Activated CD4-positive, alpha-beta memory T cell treated with anti-CD3 and anti-CD28 coated beads for 36 hours (primary cell): ENCODE results near the gene ELFN2. TPM values are rescaled to one million over a fixed set of nuclear protein-coding genes. Genes with fewer than 3 reads are reported as not detected.

Source experiments
- CTCF ChIA-PET: fragments of 350-600 bp; sonication (Branson Sonifier 250); formaldehyde crosslinking; loops from one replicate; lab custom pipeline; 2021; ENCODE audit warnings: antibody characterized with exemption, inconsistent platforms; lab: Charles Lee
- POLR2A ChIA-PET: fragments of 350-600 bp; sonication (Branson Sonifier 250); formaldehyde crosslinking; loops from one replicate; lab custom pipeline; 2021; ENCODE audit warnings: antibody characterized with exemption; lab: Charles Lee
- DNase-seq: peaks from one replicate; pipeline ENCODE4 v3.0.0-alpha.2; 2020
- H3K27ac Mint-ChIP-seq: one replicate; pipeline ENCODE4 v1.8.0; 2021; ENCODE audit warnings: mixed read lengths
- H3K27me3 Mint-ChIP-seq: one replicate; pipeline ENCODE4 v1.8.0; 2021; ENCODE audit warnings: mixed read lengths
- H3K36me3 Mint-ChIP-seq: one replicate; pipeline ENCODE4 v1.8.0; 2021; ENCODE audit warnings: mixed read lengths
- H3K4me1 Mint-ChIP-seq: one replicate; pipeline ENCODE4 v1.8.0; 2021; ENCODE audit warnings: low read depth, mixed read lengths
- H3K4me3 Mint-ChIP-seq: one replicate; pipeline ENCODE4 v1.8.0; 2021; ENCODE audit warnings: mild to moderate bottlenecking, mixed read lengths
- H3K9me3 Mint-ChIP-seq: one replicate; pipeline ENCODE4 v1.8.0; 2021; ENCODE audit warnings: mixed read lengths
- intact Hi-C: fragments of 100-400 bp; cut with micrococcal nuclease; formaldehyde crosslinking; loops from one replicate; pipeline ENCODE4 v1.15.1; 2023
- total RNA-seq, 2 experiments: library from RNA; stranded (reverse); gene quantifications; one replicate each; pipeline ENCODE4 v1.2.3, GENCODE V29; 2021

ELFN2 gene
- total RNA-seq, 2 experiments from 2014 or later: 0.39 to 0.57 TPM

- Mint-ChIP-seq H3K9me3 (no peaks in the 10 kb centered on the region), H3K27ac (no peak overlapping the region), H3K27me3 (no peaks in the 10 kb centered on the region), H3K4me3 (no peak overlapping the region), H3K4me1 (peaks cover 9% of the 10 kb centered on the region), H3K36me3 (peaks cover 17% of the 10 kb centered on the region)
- ChIA-PET POLR2A (no interaction called here), CTCF (interaction anchor here (1.3 kb wide), 1 partner anchor 8 kb away, joined by 3 read pairs; no protein-coding TSS in a partner anchor)
- intact Hi-C loops: no loop called here
- no peak for DNase-seq
These were observed 36.9 kb upstream of the ELFN2 start for GRCh38 chr22:37464181-37464580.

DNA sequence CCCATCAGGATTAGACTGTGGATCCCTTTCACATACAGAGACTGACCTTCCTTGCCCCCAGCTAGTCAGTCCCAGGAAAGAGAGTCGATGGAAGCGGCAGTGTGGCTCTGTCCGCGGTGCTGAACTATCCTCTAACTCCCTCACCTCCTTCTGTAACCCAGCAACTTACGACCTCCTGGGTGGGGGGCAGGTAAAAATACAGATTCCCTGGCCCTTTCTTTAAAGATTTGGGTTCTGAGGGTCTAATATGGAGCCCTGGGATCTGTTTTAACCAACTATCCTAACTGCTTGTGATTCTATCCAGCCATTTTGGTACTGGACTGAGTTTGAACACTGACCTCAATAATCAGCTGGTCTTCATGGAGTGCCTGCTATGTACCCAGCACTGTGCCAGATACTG lies 35.7 kb upstream of the ELFN2 start:
- H3K4me1 Mint-ChIP-seq: peaks cover 9% of the 10 kb centered on the region

DNA sequence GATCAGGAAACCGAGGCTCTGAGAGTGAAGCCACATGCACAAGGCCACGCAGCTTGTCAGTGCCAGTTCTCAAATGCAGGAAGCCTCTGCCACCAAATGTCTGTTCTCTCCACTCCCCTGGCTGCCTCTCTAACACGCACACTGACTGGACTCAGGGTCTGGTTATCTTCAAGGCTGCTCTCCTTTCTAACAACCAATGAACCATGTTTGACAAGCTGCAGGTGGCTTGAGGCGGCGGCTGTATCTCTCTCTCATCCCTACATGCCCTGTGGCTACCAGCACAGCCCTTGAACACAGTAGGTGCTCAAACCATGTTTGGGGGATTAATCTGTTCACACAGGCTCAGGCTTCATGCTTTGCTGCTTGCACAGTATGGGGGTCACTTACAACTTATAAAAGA lies 35.2 kb upstream of the ELFN2 start:
- H3K36me3 Mint-ChIP-seq: peaks cover 17% of the 10 kb centered on the region
- ChIA-PET CTCF (no interaction called here), POLR2A (no interaction called here)
- H3K27me3 Mint-ChIP-seq: no peaks in the 10 kb centered on the region
- no peak overlapping the region for H3K27ac Mint-ChIP-seq
- no peaks in the 10 kb centered on the region for H3K9me3 Mint-ChIP-seq
- no peak for DNase-seq
- peaks cover 9% of the 10 kb centered on the region for H3K4me1 Mint-ChIP-seq
- H3K4me3 Mint-ChIP-seq: no peak overlapping the region
- intact Hi-C loops: no loop called here

More for the DNA sequence above, 35.7 kb upstream of the ELFN2 start:
- no peaks in the 10 kb centered on the region for H3K9me3 Mint-ChIP-seq
- no peaks in the 10 kb centered on the region for H3K27me3 Mint-ChIP-seq
- CTCF ChIA-PET: no interaction called here
- peaks cover 17% of the 10 kb centered on the region for H3K36me3 Mint-ChIP-seq
- H3K4me3 Mint-ChIP-seq: no peak overlapping the region
- POLR2A ChIA-PET: no interaction called here
- peak; percentile 22 for DNase-seq
- intact Hi-C loops: no loop called here
- no peak overlapping the region for H3K27ac Mint-ChIP-seq

GRCh38 chr22:37461961-37462360 lies 34.7 kb upstream of the ELFN2 start:
- CTCF ChIA-PET: no interaction called here
- POLR2A ChIA-PET: no interaction called here
- Mint-ChIP-seq H3K4me1 (peaks cover 9% of the 10 kb centered on the region), H3K27me3 (no peaks in the 10 kb centered on the region), H3K9me3 (no peaks in the 10 kb centered on the region), H3K27ac (no peak overlapping the region), H3K4me3 (no peak overlapping the region), H3K36me3 (peaks cover 17% of the 10 kb centered on the region)
- DNase-seq: no peak
- intact Hi-C loops: no loop called here

DNA sequence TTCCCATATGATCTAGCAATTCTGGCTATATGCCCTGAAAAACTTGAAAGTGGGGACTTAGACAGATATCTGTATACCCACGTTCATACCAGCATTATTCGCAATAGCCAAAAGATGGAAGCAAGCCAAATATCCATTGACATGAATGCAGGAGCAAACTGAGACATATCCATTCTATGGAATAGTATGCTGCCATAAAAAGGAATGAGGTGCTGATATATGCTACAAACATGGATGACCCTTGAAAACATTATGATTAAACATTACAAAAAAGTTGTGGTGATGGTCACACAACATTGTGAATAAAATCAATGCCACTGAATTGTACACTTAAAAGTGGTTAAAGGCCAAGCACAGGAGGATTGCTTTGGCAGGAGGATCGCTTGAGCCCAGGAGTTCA lies 33.4 kb upstream of the ELFN2 start:
- Mint-ChIP-seq H3K4me1 (peaks cover 9% of the 10 kb centered on the region), H3K9me3 (no peaks in the 10 kb centered on the region), H3K4me3 (no peak overlapping the region), H3K36me3 (peaks cover 15% of the 10 kb centered on the region), H3K27me3 (no peaks in the 10 kb centered on the region), H3K27ac (no peak overlapping the region)
- intact Hi-C loops: no loop called here
- CTCF ChIA-PET: interaction anchor here (0.7 kb wide), 2 partner anchors 14 to 37 kb away, joined by 4 to 6 read pairs; no protein-coding TSS in a partner anchor
- POLR2A ChIA-PET: interaction anchor here (0.7 kb wide), 1 partner anchor 174 kb away, joined by 3 read pairs; no protein-coding TSS in a partner anchor
- DNase-seq: no peak

DNA sequence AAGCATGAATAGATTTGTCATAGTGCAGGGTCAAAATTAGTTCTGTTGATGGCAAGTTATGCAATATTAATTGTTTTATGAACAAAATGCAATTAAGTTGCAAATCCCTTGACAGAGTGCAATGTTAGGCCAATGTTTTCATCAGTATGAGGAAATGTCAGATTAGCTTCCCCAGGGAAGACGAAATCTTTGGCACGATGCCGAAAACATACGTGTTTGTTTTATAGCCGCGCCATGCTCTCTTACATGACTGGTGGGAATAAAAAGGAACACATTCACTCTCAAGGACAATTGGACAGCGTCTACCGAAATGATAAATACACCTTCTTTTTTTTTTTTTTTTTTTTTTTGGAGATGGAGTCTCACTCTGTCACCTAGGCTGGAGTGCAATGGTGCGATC lies 31.9 kb upstream of the ELFN2 start:
- H3K4me1 Mint-ChIP-seq: peaks cover 3% of the 10 kb centered on the region
- H3K9me3 Mint-ChIP-seq: no peaks in the 10 kb centered on the region
- no peaks in the 10 kb centered on the region for H3K27me3 Mint-ChIP-seq
- peaks cover 10% of the 10 kb centered on the region for H3K36me3 Mint-ChIP-seq
- POLR2A ChIA-PET: no interaction called here
- CTCF ChIA-PET: interaction anchor here (0.7 to 7.1 kb wide), 16 partner anchors 13 to 209 kb away, joined by 3 to 102 read pairs (median 10); no protein-coding TSS in a partner anchor
- no peak overlapping the region for H3K27ac Mint-ChIP-seq
- intact Hi-C loops: no loop called here
- H3K4me3 Mint-ChIP-seq: no peak overlapping the region
- DNase-seq: no peak

DNA sequence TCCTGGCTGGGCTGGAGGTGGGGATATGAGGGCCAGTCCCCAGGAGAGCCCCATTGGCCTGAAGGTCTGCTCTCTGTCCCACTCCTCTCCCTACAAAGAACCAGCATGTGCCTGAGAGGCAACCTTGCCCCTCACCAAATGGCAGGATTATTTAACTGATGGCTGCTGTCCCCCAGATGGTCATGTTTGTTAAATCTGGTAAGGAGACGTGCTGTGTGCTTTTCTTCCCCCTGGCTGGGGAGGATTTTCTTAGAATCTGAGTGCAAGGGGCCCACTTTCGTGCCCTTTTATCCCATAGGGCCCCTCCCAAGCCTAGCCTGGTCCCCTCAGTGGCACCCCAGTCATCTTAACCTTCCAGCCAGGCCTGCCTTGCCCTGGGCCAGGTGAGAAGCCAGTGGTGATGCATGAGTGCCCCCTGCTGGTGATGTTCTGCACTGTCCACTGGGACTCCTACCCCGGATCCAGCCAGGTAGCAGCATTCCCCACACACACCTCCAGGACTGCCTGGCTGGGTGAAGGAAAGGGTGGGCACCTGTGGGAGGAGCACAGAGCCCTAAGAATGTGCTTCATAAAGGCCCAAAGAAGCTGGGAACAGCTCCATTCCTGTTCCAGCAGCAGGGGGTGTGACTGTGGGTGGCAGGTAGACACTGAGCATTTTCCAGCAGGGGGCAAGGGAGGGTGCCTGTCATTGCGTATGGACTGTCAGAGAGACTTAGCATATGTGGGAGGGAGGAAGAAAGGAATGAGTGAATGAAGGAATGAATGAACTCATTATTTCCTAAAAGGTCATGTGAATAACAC lies 30.0 kb upstream of the ELFN2 start:
- Mint-ChIP-seq H3K4me3 (no peak overlapping the region), H3K9me3 (no peaks in the 10 kb centered on the region)

GRCh38 chr22:37456346-37456745 lies 29.1 kb upstream of the ELFN2 start:
- intact Hi-C loops: no loop called here
- Mint-ChIP-seq H3K36me3 (peaks cover 9% of the 10 kb centered on the region), H3K4me1 (no peaks in the 10 kb centered on the region), H3K27me3 (no peaks in the 10 kb centered on the region), H3K9me3 (no peaks in the 10 kb centered on the region), H3K4me3 (no peak overlapping the region), H3K27ac (no peak overlapping the region)
- ChIA-PET CTCF (interaction anchor here (0.7 to 7.1 kb wide), 15 partner anchors 14 to 257 kb away, joined by 3 to 102 read pairs (median 5); partner anchors contain the start of gene RAC2), POLR2A (interaction anchor here (1.1 kb wide), 1 partner anchor 141 kb away, joined by 3 read pairs; no protein-coding TSS in a partner anchor)
- no peak for DNase-seq

More for the DNA sequence above, 30.0 kb upstream of the ELFN2 start:
- ChIA-PET CTCF (interaction anchor here (0.6 to 7.1 kb wide), 27 partner anchors 13 to 370 kb away, joined by 3 to 102 read pairs (median 4); partner anchors contain the start of genes CDC42EP1 and RAC2), POLR2A (interaction anchor here (1.1 kb wide), 1 partner anchor 142 kb away, joined by 3 read pairs; no protein-coding TSS in a partner anchor)
- peaks cover 10% of the 10 kb centered on the region for H3K36me3 Mint-ChIP-seq
- intact Hi-C loops: loop anchor here (1.0 kb wide), 2 partner anchors 140 to 190 kb away; no protein-coding TSS in a partner anchor
- H3K4me1 Mint-ChIP-seq: no peaks in the 10 kb centered on the region
- H3K27ac Mint-ChIP-seq: no peak overlapping the region
- DNase-seq: peak; percentile 89
- no peaks in the 10 kb centered on the region for H3K27me3 Mint-ChIP-seq

- Mint-ChIP-seq H3K9me3 (no peaks in the 10 kb centered on the region), H3K4me3 (no peak overlapping the region), H3K4me1 (no peaks in the 10 kb centered on the region), H3K27me3 (no peaks in the 10 kb centered on the region), H3K27ac (no peak overlapping the region), H3K36me3 (peaks cover 9% of the 10 kb centered on the region)
- intact Hi-C loops: no loop called here
- DNase-seq: no peak
- ChIA-PET CTCF (interaction anchor here (0.7 to 7.1 kb wide), 13 partner anchors 14 to 211 kb away, joined by 3 to 102 read pairs (median 7); partner anchors contain the start of gene RAC2), POLR2A (interaction anchor here (1.1 kb wide), 1 partner anchor 141 kb away, joined by 3 read pairs; no protein-coding TSS in a partner anchor)
These were observed 28.6 kb upstream of the ELFN2 start for GRCh38 chr22:37455896-37456295.

DNA sequence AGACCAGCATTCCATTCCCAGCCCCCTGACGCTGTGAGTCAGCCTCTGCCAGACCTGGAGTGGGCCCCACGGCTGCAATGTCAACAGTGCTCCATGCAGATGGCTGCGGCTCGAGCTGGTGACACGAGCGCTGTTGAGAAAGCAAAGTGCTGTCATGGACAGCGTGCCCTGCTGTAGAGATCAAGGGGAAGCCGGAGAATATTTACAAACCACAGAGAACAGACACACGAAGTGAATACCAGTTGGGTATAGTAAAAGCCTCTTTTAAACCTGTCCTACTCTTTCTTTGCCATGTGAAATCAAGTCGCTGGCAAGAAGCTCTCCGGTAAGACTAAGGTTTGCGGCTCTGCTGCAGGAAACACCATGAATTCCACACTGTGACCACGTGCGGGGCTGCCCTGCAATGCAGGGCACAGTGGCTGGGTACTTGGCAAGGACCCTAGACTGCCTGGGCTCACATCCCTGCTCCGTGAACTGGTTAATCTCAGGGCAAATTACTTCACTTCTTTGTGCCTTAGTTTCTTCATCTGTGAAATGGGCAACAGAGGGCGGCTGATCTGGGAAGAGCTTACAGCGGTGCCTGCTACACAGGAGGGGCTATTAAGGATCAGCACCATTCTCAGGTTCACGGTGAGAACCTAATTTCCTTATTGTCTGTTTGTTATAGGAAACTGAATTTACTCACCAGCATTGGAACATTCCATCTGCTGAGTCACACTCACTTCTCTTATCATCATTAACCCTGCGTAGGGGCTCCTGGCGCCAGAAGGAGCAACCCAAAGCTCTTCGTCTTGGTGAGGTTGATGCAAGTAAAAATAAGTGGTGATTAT lies 27.8 kb upstream of the ELFN2 start:
- intact Hi-C loops: no loop called here
- Mint-ChIP-seq H3K27ac (no peak overlapping the region), H3K4me1 (peaks cover 4% of the 10 kb centered on the region), H3K4me3 (no peak overlapping the region), H3K36me3 (peaks cover 7% of the 10 kb centered on the region), H3K27me3 (no peaks in the 10 kb centered on the region), H3K9me3 (no peaks in the 10 kb centered on the region)
- ChIA-PET POLR2A (no interaction called here), CTCF (interaction anchor here (0.7 to 7.1 kb wide), 9 partner anchors 17 to 194 kb away, joined by 3 to 102 read pairs (median 23); no protein-coding TSS in a partner anchor)
- no peak for DNase-seq

DNA sequence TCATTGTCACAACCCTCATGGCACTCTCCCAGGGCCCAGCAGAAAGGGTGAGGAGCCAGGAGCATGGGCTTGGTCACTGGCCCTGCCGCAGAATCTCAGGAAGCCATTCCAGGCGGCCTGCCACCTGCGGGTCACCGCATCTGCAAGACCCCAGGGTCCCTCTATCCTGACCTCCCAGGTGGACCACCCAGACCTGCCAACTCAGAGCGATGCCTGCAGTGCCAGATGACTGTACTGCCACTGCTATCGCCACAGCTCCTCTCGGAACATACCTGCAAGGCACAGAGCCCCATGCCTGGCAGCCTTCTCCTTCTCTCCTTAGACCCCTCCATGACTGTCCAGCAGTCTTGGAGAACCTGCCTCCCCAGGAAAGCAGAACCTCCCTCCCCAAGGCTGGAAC lies 26.4 kb upstream of the ELFN2 start:
- Mint-ChIP-seq H3K4me3 (no peak overlapping the region), H3K27ac (no peak overlapping the region), H3K4me1 (peaks cover 5% of the 10 kb centered on the region), H3K27me3 (no peaks in the 10 kb centered on the region), H3K9me3 (no peaks in the 10 kb centered on the region), H3K36me3 (peaks cover 1% of the 10 kb centered on the region)
- intact Hi-C loops: no loop called here
- ChIA-PET CTCF (interaction anchor here (7.1 kb wide), 1 partner anchor 137 kb away, joined by 102 read pairs; no protein-coding TSS in a partner anchor), POLR2A (no interaction called here)
- DNase-seq: no peak
